ENCODE data around the gene PLCD3. TPM values are rescaled to one million over a fixed set of nuclear protein-coding genes. Genes with fewer than 3 reads are reported as not detected.

PLCD3 gene
- total and polyA plus RNA-seq, 2 of the 8 experiments (the other 6 are each of a cell fraction or from before 2014, with no cell fraction given), result 26.5 to 48.1 TPM

DNA sequence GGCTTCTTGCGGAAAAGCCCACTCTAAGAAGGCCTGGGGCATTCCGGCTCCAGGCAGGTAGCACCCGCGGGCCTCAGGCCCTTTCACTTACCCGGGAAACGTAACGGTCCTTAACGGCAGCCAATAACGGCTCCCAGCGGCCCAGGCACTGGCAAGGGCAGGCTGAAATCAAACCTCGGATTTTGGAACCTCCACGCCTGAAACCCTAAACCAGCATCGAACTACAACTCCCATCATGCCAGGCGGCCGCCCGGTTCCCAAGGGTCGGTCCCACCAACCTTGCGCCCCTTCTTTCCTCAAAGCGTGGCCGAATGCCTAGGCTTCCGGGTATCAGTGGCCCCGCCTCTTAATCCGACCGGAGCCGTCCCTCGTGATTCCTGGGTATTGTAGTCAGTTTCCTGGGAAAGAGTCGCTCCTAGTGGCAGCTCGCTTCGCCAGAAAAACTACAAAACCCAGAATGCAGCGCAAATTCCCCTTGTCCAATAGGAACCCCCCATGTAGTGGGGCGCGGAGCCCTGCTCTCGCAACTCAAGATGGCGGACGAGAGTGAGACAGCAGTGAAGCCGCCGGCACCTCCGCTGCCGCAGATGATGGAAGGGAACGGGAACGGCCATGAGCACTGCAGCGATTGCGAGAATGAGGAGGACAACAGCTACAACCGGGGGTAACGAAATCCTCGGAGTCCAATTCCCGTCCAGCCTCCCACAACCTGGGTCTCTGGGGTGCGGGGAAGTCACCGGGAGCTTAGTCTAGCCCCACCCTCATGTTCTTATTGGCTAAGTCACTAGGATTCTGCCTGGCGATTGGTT lies 71.3 kb downstream of the PLCD3 start, which contains the start of gene NMT1:
Gene NMT1 (plus strand): TSS at position 521 of the 809 bp plus-strand sequence. CDS start 13 bp downstream, at position 534.
- Histone ChIP-seq H3K9me3 (ENCODE audit: insufficient read depth in 2 of 2, low read depth in 1 of 2, low read length in 1 of 2) (no peaks in the 10 kb centered on the region), H3K79me1 (ENCODE audit: low read depth, low read length) (peaks cover 5% of the 10 kb centered on the region), H3K79me2 (ENCODE audit: control insufficient read depth in 1 of 2, insufficient read depth in 2 of 2, low read length in 2 of 2) (peaks cover 12 to 44% of the 10 kb centered on the region in 2 experiments), H4K8ac (ENCODE audit: extremely low read depth, insufficient read depth, low read length) (peak within 1 kb of the TSS; percentile 100), H4K20me1 (replicated peaks in 1 of 2; ENCODE audit: control insufficient read depth in 1 of 2, insufficient read depth in 2 of 2, low read length in 2 of 2) (peaks cover 0 to 1% of the 10 kb centered on the region in 2 experiments), H2BK15ac (ENCODE audit: low read length) (peak within 1 kb of the TSS; percentile 100; the same call in 1 of the 2 replicates), H2BK20ac (ENCODE audit: low read length) (no peak within 1 kb of the TSS), H3K27me3 (replicated peaks in 1 of 4; ENCODE audit: control insufficient read depth in 3 of 4, extremely low read depth in 1 of 4, insufficient read depth in 3 of 4, low read length in 3 of 4) (no peaks in the 10 kb centered on the region), H3K4me1 (replicated peaks in 1 of 4; ENCODE audit: control insufficient read depth in 3 of 4, insufficient read depth in 4 of 4, low read length in 3 of 4) (no peaks in the 10 kb centered on the region; a peak in 2 of 7 replicates), H3K27ac (ENCODE audit: low read depth, low read length) (peak within 1 kb of the TSS; percentile 98), H3K56ac (replicated peaks; ENCODE audit: insufficient read length, low read depth, low read length) (peak within 1 kb of the TSS; percentile 91), H3K4me2 (ENCODE audit: insufficient read depth in 1 of 2, low read depth in 2 of 2, low read length in 2 of 2) (peak within 1 kb of the TSS; percentile 83 to 93), H3K23ac (ENCODE audit: insufficient read length) (no peak within 1 kb of the TSS), H3K23me2 (ENCODE audit: low read depth, low read length) (peaks cover 5% of the 10 kb centered on the region; the same call in 1 of the 2 replicates), H3K4ac (replicated peaks; ENCODE audit: insufficient read length, low read depth, low read length) (peak within 1 kb of the TSS; percentile 98), H2AFZ (ENCODE audit: low read length) (peak within 1 kb of the TSS; percentile 100), H2BK120ac (replicated peaks; ENCODE audit: low read depth, low read length) (peak within 1 kb of the TSS; percentile 95), H2BK12ac (ENCODE audit: low read depth, low read length) (peak within 1 kb of the TSS; percentile 97; the same call in 1 of the 2 replicates), H3K4me3 (ENCODE audit: extremely low read depth in 1 of 4, insufficient read depth in 2 of 4, low read depth in 3 of 4, low read length in 4 of 4) (peak within 1 kb of the TSS; percentile 80 to 100 (median 96)), H3K18ac (ENCODE audit: extremely low read depth, low read length) (peak within 1 kb of the TSS; percentile 99), H2AK5ac (ENCODE audit: low read depth, low read length) (no peak within 1 kb of the TSS), H3K14ac (ENCODE audit: insufficient read length) (no peak within 1 kb of the TSS), H3K9ac (replicated peaks in 1 of 4; ENCODE audit: extremely low read depth in 1 of 4, low read depth in 3 of 4, low read length in 3 of 4) (peak within 1 kb of the TSS; percentile 91 to 100 (median 100)), H4K91ac (replicated peaks; ENCODE audit: insufficient read length, low read length) (peak within 1 kb of the TSS; percentile 99), H4K5ac (ENCODE audit: insufficient read length, low read depth, low read length) (peak within 1 kb of the TSS; percentile 98), H3K36me3 (ENCODE audit: control insufficient read depth in 2 of 4, insufficient read depth in 4 of 4, low read length in 3 of 4) (no peaks in the 10 kb centered on the region), H2BK5ac (ENCODE audit: low read depth, low read length) (peak within 1 kb of the TSS; percentile 100)
- POLR2A ChIA-PET (ENCODE audit: partially characterized antibody), result interaction anchor here (0.6 to 4.7 kb wide), 18 partner anchors 9 to 283 kb away, joined by 3 to 51 read pairs (median 4); partner anchors contain the start of genes DCAKD, HEXIM1 and HEXIM2
- 1% methylated on average over 50 of the region's 50 CpGs; no CpG with 5 or more reads in 1 of the 2 experiments for WGBS, 2 experiments (ENCODE audit: extremely low coverage in 1 of 2, insufficient coverage in 1 of 2, insufficient read length in 1 of 2, insufficient replicate concordance in 2 of 2, low coverage in 1 of 2, low lambda C conversion rate in 2 of 2, missing lambda C conversion rate in 1 of 2)
- DNase-seq (ENCODE audit: low read depth in 1 of 2, low spot score in 2 of 2), result peak; percentile 94 to 96
- FAIRE-seq, result no peak
- CTCF ChIA-PET (ENCODE audit: partially characterized antibody), result interaction anchor here (0.8 to 1.0 kb wide), 2 partner anchors 21 to 38 kb away, joined by 3 read pairs; no protein-coding TSS in a partner anchor
- TF ChIP-seq SIN3A (conservative IDR thresholded peaks at IDR 0.05 in 1 of 2, IDR thresholded peaks at IDR 0.05 in 1 of 2; ENCODE audit: low read depth in 1 of 2, low read length in 2 of 2) (0 out of 4 replicates have a peak, but pooled peaks have one; percentile 42 to 49), NANOG (IDR thresholded peaks at IDR 0.05; ENCODE audit: insufficient read depth, low read depth, low read length, poor library complexity, severe bottlenecking) (no peak), TCF12 (IDR thresholded peaks at IDR 0.05; ENCODE audit: low read depth, low read length) (0 out of 2 replicates have a peak, but pooled peaks have one; percentile 52), RNF2 (IDR thresholded peaks at IDR 0.05; ENCODE audit: borderline replicate concordance, low read depth, low read length, missing control alignments, poor library complexity, severe bottlenecking) (no peak), ASH2L (IDR thresholded peaks at IDR 0.05; ENCODE audit: low read length) (peak; percentile 96)
- TF ChIP-seq, protein P1, sequence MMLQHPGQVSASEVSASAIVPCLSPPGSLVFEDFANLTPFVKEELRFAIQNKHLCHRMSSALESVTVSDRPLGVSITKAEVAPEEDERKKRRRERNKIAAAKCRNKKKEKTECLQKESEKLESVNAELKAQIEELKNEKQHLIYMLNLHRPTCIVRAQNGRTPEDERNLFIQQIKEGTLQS (IDR thresholded peaks at IDR 0.05; ENCODE audit: insufficient read depth, low read depth, low read length), result no peak
- TF ChIP-seq, protein P2, sequence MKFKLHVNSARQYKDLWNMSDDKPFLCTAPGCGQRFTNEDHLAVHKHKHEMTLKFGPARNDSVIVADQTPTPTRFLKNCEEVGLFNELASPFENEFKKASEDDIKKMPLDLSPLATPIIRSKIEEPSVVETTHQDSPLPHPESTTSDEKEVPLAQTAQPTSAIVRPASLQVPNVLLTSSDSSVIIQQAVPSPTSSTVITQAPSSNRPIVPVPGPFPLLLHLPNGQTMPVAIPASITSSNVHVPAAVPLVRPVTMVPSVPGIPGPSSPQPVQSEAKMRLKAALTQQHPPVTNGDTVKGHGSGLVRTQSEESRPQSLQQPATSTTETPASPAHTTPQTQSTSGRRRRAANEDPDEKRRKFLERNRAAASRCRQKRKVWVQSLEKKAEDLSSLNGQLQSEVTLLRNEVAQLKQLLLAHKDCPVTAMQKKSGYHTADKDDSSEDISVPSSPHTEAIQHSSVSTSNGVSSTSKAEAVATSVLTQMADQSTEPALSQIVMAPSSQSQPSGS (IDR thresholded peaks at IDR 0.05; ENCODE audit: low read length), result no peak
